ENCODE results near the gene PPAN. TPM values are rescaled to one million over a fixed set of nuclear protein-coding genes. Genes with fewer than 3 reads are reported as not detected.

PPAN gene
- total RNA-seq, 3 donors from 2014 or later = 36.4 to 42.0 (median 40.3) TPM

GRCh38 chr19:10135551-10136334 is 29.6 kb downstream of the PPAN start:
- Histone ChIP-seq H3K36me3 (ENCODE audit: low read depth) (peaks cover 15% of the 10 kb centered on the region), H3K4me1 (ENCODE audit: low read depth) (no peaks in the 10 kb centered on the region), H3K9me3 (no peaks in the 10 kb centered on the region), H3K4me3 (no peak overlapping the region)
- TF ChIP-seq CTCF (IDR thresholded peaks at IDR 0.05) = no peak
- ATAC-seq = no peak
- intact Hi-C loops (cut with DNase I, micrococcal nuclease) = no loop called here
- DNase-seq = no peak

GRCh38 chr19:10136936-10137335 is 30.8 kb downstream of the PPAN start:
- intact Hi-C loops (cut with DNase I, micrococcal nuclease) = no loop called here
- Histone ChIP-seq H3K4me3 (no peak overlapping the region), H3K36me3 (ENCODE audit: low read depth) (peaks cover 15% of the 10 kb centered on the region), H3K4me1 (ENCODE audit: low read depth) (no peaks in the 10 kb centered on the region), H3K9me3 (no peaks in the 10 kb centered on the region)
- TF ChIP-seq CTCF (IDR thresholded peaks at IDR 0.05) = no peak
- no peak for DNase-seq
- no peak for ATAC-seq

- DNase-seq (no peak), ATAC-seq (no peak)
- H3K4me1 ChIP-seq (ENCODE audit: low read depth) = peaks cover 1% of the 10 kb centered on the region
- intact Hi-C loops (cut with DNase I, micrococcal nuclease) = no loop called here
- H3K4me3 ChIP-seq = no peak overlapping the region
- no peak for TF ChIP-seq CTCF (IDR thresholded peaks at IDR 0.05)
- no peaks in the 10 kb centered on the region for H3K9me3 ChIP-seq
- peaks cover 15% of the 10 kb centered on the region for H3K36me3 ChIP-seq (ENCODE audit: low read depth)
These were observed 31.9 kb downstream of the PPAN start for GRCh38 chr19:10137751-10138682.

GRCh38 chr19:10138879-10139795 is 33.0 kb downstream of the PPAN start:
- DNase-seq (no peak), ATAC-seq (no peak)
- intact Hi-C loops (cut with DNase I, micrococcal nuclease) = no loop called here
- peaks cover 4% of the 10 kb centered on the region for H3K4me1 ChIP-seq (ENCODE audit: low read depth)
- no peaks in the 10 kb centered on the region for H3K9me3 ChIP-seq
- H3K36me3 ChIP-seq (ENCODE audit: low read depth) = peaks cover 7% of the 10 kb centered on the region
- H3K4me3 ChIP-seq = no peak overlapping the region
- TF ChIP-seq CTCF (IDR thresholded peaks at IDR 0.05) = no peak

GRCh38 chr19:10139952-10140351 is 33.8 kb downstream of the PPAN start:
- ATAC-seq (no peak), DNase-seq (no peak)
- H3K4me3 ChIP-seq = no peak overlapping the region
- H3K4me1 ChIP-seq (ENCODE audit: low read depth) = peaks cover 4% of the 10 kb centered on the region
- intact Hi-C loops (cut with DNase I, micrococcal nuclease) = no loop called here
- TF ChIP-seq CTCF (IDR thresholded peaks at IDR 0.05) = no peak
- no peaks in the 10 kb centered on the region for H3K9me3 ChIP-seq
- peaks cover 6% of the 10 kb centered on the region for H3K36me3 ChIP-seq (ENCODE audit: low read depth)
